Measurements from ENCODE around the gene PPM1F. TPM values are rescaled to one million over a fixed set of nuclear protein-coding genes. Genes with fewer than 3 reads are reported as not detected.

PPM1F gene
- total RNA-seq, 2 experiments from 2014 or later, result 31.4 to 32.9 TPM

GRCh38 chr22:21929253-21929652 is 23.4 kb downstream of the PPM1F start:
- Mint-ChIP-seq H3K9me3 (no peaks in the 10 kb centered on the region), H3K4me3 (no peak overlapping the region), H3K4me1 (no peaks in the 10 kb centered on the region), H3K27ac (no peak overlapping the region), H3K36me3 (peaks cover 4% of the 10 kb centered on the region), H3K27me3 (no peaks in the 10 kb centered on the region)
- DNase-seq, result no peak

GRCh38 chr22:21928048-21928447 is 24.6 kb downstream of the PPM1F start:
- H3K4me3 Mint-ChIP-seq, result no peak overlapping the region
- H3K27me3 Mint-ChIP-seq, result no peaks in the 10 kb centered on the region
- H3K36me3 Mint-ChIP-seq, result peaks cover 4% of the 10 kb centered on the region
- no peak overlapping the region for H3K27ac Mint-ChIP-seq
- no peak for DNase-seq
- H3K4me1 Mint-ChIP-seq, result no peaks in the 10 kb centered on the region
- H3K9me3 Mint-ChIP-seq, result no peaks in the 10 kb centered on the region

GRCh38 chr22:21927174-21927823 is 25.3 kb downstream of the PPM1F start:
- Mint-ChIP-seq H3K4me1 (no peaks in the 10 kb centered on the region), H3K9me3 (no peaks in the 10 kb centered on the region), H3K36me3 (peaks cover 4% of the 10 kb centered on the region), H3K27me3 (no peaks in the 10 kb centered on the region), H3K4me3 (no peak overlapping the region), H3K27ac (no peak overlapping the region)
- no peak for DNase-seq

- Mint-ChIP-seq H3K9me3 (no peaks in the 10 kb centered on the region), H3K27ac (no peak overlapping the region), H3K27me3 (no peaks in the 10 kb centered on the region), H3K36me3 (peaks cover 4% of the 10 kb centered on the region), H3K4me3 (no peak overlapping the region), H3K4me1 (no peaks in the 10 kb centered on the region)
- no peak for DNase-seq
Measured at GRCh38 chr22:21926728-21927127, 25.9 kb downstream of the PPM1F start.

GRCh38 chr22:21923163-21923561 is 29.5 kb downstream of the PPM1F start:
- H3K4me1 Mint-ChIP-seq, result no peaks in the 10 kb centered on the region
- H3K36me3 Mint-ChIP-seq, result no peaks in the 10 kb centered on the region
- DNase-seq, result no peak
- H3K9me3 Mint-ChIP-seq, result no peaks in the 10 kb centered on the region
- no peak overlapping the region for H3K27ac Mint-ChIP-seq
- H3K4me3 Mint-ChIP-seq, result no peak overlapping the region
- no peaks in the 10 kb centered on the region for H3K27me3 Mint-ChIP-seq

- no peaks in the 10 kb centered on the region for H3K4me1 Mint-ChIP-seq
- no peak for DNase-seq
- H3K27me3 Mint-ChIP-seq, result no peaks in the 10 kb centered on the region
- H3K27ac Mint-ChIP-seq, result no peak overlapping the region
- no peaks in the 10 kb centered on the region for H3K36me3 Mint-ChIP-seq
- no peaks in the 10 kb centered on the region for H3K9me3 Mint-ChIP-seq
- H3K4me3 Mint-ChIP-seq, result no peak overlapping the region
Measured at GRCh38 chr22:21922370-21923162, 30.1 kb downstream of the PPM1F start.

GRCh38 chr22:21921729-21922128 is 30.9 kb downstream of the PPM1F start:
- H3K4me3 Mint-ChIP-seq, result no peak overlapping the region
- H3K36me3 Mint-ChIP-seq, result no peaks in the 10 kb centered on the region
- H3K27me3 Mint-ChIP-seq, result no peaks in the 10 kb centered on the region
- no peak for DNase-seq
- H3K27ac Mint-ChIP-seq, result no peak overlapping the region
- no peaks in the 10 kb centered on the region for H3K4me1 Mint-ChIP-seq
- H3K9me3 Mint-ChIP-seq, result no peaks in the 10 kb centered on the region

- H3K36me3 Mint-ChIP-seq, result no peaks in the 10 kb centered on the region
- H3K27me3 Mint-ChIP-seq, result no peaks in the 10 kb centered on the region
- DNase-seq, result no peak
- H3K9me3 Mint-ChIP-seq, result no peaks in the 10 kb centered on the region
- no peak overlapping the region for H3K27ac Mint-ChIP-seq
- no peaks in the 10 kb centered on the region for H3K4me1 Mint-ChIP-seq
- H3K4me3 Mint-ChIP-seq, result no peak overlapping the region
Measured at GRCh38 chr22:21921184-21921721, 31.4 kb downstream of the PPM1F start.

- no peaks in the 10 kb centered on the region for H3K4me1 Mint-ChIP-seq
- no peak overlapping the region for H3K27ac Mint-ChIP-seq
- DNase-seq, result no peak
- no peaks in the 10 kb centered on the region for H3K27me3 Mint-ChIP-seq
- no peaks in the 10 kb centered on the region for H3K9me3 Mint-ChIP-seq
- H3K4me3 Mint-ChIP-seq, result no peak overlapping the region
- H3K36me3 Mint-ChIP-seq, result no peaks in the 10 kb centered on the region
Measured at GRCh38 chr22:21920341-21921183, 32.1 kb downstream of the PPM1F start.

GRCh38 chr22:21919526-21920307 is 32.9 kb downstream of the PPM1F start:
- Mint-ChIP-seq H3K36me3 (no peaks in the 10 kb centered on the region), H3K9me3 (no peaks in the 10 kb centered on the region), H3K4me3 (no peak overlapping the region), H3K27ac (no peak overlapping the region), H3K4me1 (no peaks in the 10 kb centered on the region), H3K27me3 (no peaks in the 10 kb centered on the region)
- no peak for DNase-seq

- Mint-ChIP-seq H3K27me3 (no peaks in the 10 kb centered on the region), H3K27ac (no peak overlapping the region), H3K4me3 (no peak overlapping the region), H3K4me1 (no peaks in the 10 kb centered on the region), H3K9me3 (no peaks in the 10 kb centered on the region), H3K36me3 (no peaks in the 10 kb centered on the region)
- no peak for DNase-seq
Measured at GRCh38 chr22:21918466-21919185, 34.0 kb downstream of the PPM1F start.

GRCh38 chr22:21917959-21918261 is 34.7 kb downstream of the PPM1F start:
- no peaks in the 10 kb centered on the region for H3K27me3 Mint-ChIP-seq
- H3K4me1 Mint-ChIP-seq, result no peaks in the 10 kb centered on the region
- H3K4me3 Mint-ChIP-seq, result no peak overlapping the region
- no peaks in the 10 kb centered on the region for H3K9me3 Mint-ChIP-seq
- no peaks in the 10 kb centered on the region for H3K36me3 Mint-ChIP-seq
- DNase-seq, result no peak
- H3K27ac Mint-ChIP-seq, result no peak overlapping the region

GRCh38 chr22:21917181-21917958 is 35.3 kb downstream of the PPM1F start:
- Mint-ChIP-seq H3K27me3 (no peaks in the 10 kb centered on the region), H3K4me3 (no peak overlapping the region), H3K9me3 (no peaks in the 10 kb centered on the region), H3K4me1 (no peaks in the 10 kb centered on the region), H3K36me3 (no peaks in the 10 kb centered on the region), H3K27ac (no peak overlapping the region)
- DNase-seq, result no peak

All from activated naive CD8-positive, alpha-beta T cell treated with anti-CD3 and anti-CD28 coated beads for 36 hours (primary cell).